ENCODE results near the gene UNKL.

The UNKL gene

GRCh38 chr16:1432388-1433262 is 18.1 kb upstream of the UNKL start:
- in situ Hi-C loops (cut with MboI; ENCODE audit: low sequenced_read_pairs): no loop called here

DNA sequence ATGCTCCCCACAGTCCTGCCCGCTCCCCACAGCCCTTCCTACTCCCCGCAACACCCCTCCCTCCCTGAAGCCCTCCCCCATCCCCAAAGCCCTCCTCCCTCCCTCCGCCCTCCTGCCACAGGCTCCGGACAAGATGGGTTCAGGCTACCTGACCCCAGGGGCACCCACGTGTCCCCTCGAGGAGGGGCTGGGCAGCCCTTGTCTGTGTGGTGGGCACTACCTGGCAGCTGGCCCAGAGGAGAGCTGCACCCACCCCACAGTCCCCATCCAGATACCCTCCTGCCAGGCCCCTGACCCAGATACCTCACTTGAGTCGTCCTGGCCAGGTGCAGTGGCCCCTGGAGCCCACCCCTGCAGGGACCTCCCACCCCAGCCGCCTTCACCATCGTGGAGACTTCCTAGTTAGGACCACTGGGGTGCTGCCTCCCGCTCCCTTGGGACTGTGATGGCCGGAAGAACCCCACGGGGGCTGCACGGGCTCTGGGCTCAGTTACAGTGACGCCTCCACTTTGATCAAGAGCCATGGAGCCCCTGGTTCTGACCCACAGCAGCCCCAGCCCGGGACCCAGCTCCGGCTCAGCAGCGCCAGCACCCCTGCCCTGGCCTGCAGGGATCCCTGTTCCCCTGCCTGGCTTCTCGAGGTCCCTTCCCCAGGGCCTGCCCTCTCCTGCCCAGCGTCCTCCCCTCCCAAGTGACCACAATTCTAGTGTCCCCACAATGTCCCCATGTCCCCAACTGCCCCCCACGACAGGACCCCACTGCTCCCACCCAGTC is 17.2 kb upstream of the UNKL start:
- in situ Hi-C loops (cut with MboI; ENCODE audit: low sequenced_read_pairs): no loop called here

DNA sequence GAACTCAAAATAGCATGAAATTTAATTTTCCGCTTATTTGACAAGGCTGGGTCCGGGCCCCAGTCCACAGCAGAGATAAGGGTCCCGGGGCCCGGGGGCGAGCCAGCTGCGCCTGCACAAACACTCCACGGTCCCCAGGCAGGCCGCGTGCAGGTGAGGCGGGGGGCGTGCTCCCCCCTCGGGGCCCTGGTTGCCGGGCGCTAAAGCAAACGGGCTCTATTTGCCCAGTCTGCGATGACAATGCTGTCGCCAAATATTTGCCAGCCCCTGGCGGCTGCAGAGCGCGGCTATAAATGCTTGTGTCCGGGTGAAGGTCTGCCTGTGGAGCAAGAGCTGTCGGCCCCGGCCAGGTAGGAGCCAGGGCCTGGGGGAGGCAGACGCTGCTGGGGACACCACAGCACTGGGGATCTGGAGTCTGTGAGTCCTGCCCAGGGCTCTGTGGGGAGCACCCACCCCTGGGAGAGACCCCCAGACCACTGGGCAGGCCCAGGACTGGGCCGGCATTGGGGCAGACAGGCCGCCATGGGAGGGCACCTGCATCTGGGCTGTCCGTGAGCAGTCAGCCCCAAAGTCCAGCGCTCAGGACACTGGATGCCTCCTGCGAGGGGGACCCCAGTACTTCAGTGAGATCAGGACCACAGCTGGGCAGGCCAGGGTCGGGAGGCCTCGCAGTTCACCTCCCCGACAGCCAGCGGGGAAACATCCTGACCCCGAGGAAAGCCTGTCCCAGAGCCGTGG is 16.4 kb upstream of the UNKL start, which contains the start of gene PERCC1:
Gene PERCC1 (plus strand): TSS at position 320 of the 738 bp plus-strand sequence. CDS start 1,516 bp downstream, outside the sequence.
- in situ Hi-C loops (cut with MboI; ENCODE audit: low sequenced_read_pairs): no loop called here

GRCh38 chr16:1430214-1430758 is 15.8 kb upstream of the UNKL start:
- in situ Hi-C loops (cut with MboI; ENCODE audit: low sequenced_read_pairs): no loop called here

DNA sequence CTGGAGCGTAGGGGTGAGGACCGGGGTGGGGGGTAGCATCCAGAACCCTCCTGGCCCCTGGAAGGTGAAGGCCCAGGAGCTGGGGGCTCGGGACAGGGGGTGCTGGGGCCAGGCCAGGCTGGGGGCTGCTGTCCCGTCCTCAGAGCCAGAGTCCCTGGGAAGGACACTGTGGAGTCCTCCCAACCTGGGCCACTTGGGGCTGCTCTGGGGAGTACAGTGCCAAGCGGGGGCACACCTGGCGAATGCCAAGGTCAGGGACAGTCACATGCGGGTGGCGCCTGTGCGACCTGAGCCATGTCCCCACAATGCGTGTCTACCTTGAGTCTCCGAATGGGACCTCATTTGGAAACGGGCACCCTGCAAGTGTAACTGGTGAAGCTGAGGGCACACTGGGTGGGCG is 15.1 kb upstream of the UNKL start:
- in situ Hi-C loops (cut with MboI; ENCODE audit: low sequenced_read_pairs): no loop called here

DNA sequence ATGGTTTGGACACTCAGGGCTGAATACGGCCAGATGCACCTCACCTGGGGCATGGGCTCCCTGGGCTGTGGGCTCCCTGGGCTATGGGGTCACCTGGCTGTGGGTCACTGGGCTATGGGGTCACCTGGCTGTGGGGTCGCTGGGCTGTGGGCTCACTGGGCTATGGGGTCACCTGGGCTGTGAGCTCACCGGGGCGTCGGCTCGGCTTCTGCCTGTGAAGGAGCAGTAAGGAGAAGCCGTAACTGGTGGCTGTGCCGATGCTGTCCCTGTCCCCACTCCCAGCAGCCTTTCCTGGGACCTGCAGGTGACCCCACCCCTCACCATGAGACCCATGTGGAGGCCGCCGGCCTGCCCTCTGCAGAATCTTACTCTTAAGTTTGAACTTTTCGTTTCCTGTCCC is 14.5 kb upstream of the UNKL start:
- in situ Hi-C loops (cut with MboI; ENCODE audit: low sequenced_read_pairs): no loop called here

DNA sequence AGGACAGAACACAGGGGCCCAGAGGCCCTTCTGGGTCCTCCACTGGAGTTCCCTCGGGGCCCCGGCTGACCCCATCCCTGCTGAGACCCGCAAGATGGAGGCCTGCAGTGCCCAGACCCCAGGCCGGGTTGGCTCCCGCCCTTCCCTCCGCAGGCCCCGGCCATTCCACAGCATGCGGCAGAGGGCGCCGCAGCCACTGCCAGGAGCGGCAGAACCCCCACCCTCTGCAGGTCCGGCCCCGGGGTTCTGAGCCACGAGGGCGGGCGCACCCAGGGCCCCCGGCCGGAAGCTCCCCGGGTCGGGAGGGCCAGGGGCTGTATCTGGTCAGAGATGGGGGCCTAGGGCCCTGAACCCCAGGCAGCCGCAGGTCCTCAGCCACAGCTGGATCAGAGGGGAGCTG is 14.0 kb upstream of the UNKL start:
- in situ Hi-C loops (cut with MboI; ENCODE audit: low sequenced_read_pairs): no loop called here

DNA sequence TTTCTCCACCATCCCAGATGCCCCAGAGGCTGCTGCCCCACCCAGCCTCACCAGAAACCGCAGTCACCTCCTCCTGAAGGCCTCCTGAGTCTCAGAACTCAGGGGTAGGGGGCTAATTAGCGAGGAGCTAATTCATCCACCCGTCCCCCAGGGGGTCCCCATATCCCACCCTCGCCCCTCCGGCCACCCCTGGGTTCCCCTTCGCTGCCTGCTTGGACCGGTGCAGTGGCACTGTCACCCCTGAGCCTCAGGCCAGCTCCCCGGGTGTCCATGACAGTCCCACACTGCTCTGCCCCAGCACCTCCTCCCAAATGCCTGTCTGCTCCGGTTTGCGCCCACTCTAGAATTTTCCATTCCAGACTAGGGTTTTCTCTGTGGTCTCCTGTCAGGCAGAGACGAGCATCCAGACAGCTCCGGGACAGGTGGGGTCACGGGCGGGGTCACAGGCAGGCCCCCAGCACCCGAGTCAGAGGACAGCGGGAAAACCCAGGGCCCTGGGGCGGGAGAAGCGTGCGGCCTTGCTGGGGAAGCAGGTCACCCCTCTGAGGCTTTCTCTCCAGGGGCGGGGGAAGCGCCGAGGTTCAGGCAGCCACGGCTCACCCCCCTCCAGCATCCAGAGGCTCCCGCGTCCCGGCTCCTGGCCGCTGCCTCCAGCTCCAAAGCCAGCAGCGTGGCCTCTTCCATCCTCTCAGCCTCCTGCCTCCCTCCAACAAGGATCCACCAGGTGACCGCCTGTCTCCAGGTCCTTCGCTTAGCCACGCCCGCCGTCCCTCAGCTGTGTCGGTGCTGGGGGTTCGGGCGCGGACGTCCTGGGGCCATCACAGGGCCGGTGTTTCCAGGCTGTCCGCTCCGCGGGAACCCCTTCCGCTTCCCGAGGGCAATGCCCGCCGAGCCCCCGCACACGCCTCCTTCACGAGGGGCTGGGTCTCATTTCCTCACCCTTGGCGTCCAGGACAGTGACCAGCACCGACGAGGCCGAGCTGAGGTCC is 13.3 kb upstream of the UNKL start:
- in situ Hi-C loops (cut with MboI; ENCODE audit: low sequenced_read_pairs): no loop called here

DNA sequence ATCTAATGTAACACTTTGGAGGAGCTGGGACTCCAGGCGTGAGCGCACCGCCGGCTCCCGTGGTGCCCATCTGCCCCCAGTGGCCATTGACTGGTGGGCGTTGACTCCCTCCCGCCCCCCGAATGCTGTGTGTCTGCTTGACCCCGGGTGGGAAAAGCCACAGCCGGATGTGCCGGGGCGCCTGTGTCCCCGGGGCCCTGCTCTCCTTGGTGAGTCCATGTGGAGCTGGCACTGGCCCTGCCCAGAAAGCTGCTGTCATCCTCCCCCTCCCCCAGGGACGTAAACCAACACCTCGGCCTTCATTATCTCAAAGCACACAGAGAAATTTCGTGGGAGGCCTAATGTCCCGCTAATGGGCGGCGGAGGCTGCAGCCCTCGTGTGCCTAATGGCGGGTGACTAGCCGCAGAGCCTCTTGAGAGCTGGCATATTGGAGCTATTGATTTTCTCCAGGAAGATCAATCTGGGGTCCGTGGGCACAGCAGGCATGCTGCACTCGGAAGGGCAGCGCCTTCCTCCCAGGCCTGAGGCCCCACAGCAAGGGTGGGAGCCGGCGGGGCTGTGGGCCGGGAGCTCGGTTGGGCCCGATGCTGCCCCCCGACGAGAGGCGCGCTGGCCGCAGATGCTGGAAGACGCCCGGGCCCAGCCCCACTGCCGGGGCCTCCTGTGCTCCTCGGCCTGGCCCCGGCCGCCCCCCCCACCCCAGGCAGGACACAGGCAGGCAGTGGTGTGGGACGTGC is 12.4 kb upstream of the UNKL start:
- in situ Hi-C loops (cut with MboI; ENCODE audit: low sequenced_read_pairs): no loop called here

DNA sequence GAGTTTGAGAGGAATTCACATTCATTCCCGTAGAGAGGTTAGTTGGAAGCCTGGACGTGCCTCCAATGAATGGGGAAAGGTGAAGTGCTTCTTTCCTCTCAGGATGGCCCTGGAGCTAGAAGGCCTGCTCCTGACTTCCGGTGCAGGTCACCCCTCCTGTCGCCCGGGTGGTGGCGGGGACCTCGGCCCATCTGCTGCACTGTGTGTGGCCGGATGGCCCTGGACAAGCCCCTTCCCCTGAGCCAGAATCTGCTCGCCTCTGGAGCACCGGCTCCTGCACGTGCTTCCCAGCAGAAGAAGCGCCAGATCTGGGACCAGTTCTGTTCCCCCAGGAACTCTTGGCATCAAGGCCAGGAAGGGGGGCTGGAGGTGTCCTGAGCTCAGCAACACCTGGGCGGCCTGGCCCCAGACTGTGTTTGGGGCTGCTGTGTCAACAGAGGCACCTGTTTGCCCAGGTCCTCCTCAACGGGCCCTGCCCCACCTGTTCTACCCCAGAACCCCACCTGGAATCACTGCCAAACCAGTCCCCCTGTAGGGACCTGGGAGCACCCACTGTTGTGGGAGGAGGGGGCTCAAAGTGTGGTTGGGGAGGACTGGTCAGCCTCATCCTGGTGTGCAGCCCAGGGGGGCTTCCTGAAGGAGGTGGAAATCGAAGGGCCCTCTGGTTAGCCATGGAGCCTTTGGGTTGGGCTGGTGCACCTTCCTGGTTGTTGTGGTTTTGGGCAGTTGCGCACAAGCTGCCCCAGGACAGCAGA is 11.3 kb upstream of the UNKL start:
- in situ Hi-C loops (cut with MboI; ENCODE audit: low sequenced_read_pairs): no loop called here

DNA sequence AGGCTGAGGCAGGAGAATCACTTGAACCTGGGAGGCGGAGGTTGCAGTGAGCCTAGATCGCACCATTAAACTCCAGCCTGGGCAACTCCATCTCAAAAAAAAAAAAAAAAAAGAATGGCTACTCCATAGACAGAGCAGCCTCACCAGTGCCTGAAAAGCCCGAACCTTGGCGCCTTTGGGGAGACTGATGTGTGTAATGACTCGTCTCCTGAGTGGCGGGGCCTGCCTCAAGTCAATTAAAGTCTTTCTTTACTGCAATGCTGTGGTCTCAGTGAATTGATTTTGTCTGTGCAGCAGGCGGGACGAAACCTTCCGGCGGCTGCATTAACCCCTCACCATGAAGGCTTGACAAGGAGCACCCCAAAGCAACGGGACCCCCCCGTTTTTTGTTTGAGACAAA is 9.5 kb upstream of the UNKL start:
- in situ Hi-C loops (cut with MboI; ENCODE audit: low sequenced_read_pairs): no loop called here

DNA sequence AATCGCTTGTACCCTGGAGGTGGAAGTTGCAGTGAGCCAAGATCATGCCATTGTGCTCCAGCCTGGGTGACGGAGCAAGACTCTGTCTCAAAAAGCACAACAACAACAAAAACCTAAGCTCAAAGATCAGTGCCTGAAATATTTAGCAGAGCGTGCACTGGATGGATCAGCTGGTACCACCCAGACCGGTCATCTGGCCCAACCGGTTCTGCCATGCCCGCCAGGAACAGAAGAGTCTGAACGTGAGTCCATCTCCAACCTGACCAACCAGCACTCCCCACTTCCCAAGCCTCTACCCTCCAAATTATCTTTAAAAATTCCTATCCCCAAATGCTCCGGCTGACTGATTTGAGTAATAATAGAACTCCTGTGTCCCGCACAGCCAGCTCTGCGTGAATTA is 7.6 kb upstream of the UNKL start:
- in situ Hi-C loops (cut with MboI; ENCODE audit: low sequenced_read_pairs): no loop called here

- in situ Hi-C loops (cut with MboI; ENCODE audit: low sequenced_read_pairs): no loop called here
Measured at GRCh38 chr16:1420111-1420539, 5.6 kb upstream of the UNKL start.

GRCh38 chr16:1416521-1416941 is 2.0 kb upstream of the UNKL start:
- in situ Hi-C loops (cut with MboI; ENCODE audit: low sequenced_read_pairs): no loop called here

- in situ Hi-C loops (cut with MboI; ENCODE audit: low sequenced_read_pairs): no loop called here
Measured at GRCh38 chr16:1413684-1414531, 596 bp downstream of the UNKL start.

GRCh38 chr16:1412847-1413246 is 1.7 kb downstream of the UNKL start:
- in situ Hi-C loops (cut with MboI; ENCODE audit: low sequenced_read_pairs): no loop called here

DNA sequence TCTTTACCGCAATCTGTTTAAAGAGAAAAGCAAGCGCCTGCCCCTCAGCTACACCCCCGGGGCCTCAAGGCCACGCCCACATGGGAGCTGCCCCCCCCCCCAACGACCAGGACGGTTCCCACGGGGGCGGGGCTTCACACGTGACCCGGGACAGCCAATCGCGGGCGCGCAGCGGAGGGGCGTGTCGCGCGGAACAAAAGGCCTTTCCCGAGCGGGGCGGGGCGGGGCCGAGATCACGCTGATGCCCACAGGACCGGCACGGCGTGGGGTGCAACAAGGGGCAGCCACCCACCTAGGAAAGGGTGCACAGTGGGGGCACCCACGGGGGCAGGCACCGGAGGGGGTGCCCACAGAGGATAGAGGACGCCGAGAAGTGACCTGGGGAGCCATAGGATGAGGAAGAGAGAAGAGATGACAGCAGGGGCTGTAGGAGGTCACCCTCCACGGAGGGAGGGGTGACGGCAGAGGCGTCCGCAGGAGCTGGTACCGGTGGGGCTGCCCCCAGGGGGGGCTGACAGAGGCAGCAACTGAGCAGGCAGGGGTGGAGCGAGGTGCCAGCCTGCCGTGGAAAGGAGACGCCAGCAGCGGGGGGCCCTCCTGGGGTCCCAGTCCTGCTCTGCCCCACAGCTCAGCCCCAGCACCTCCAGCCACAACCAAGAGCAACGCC is 6.2 kb downstream of the UNKL start:
- in situ Hi-C loops (cut with MboI; ENCODE audit: low sequenced_read_pairs): no loop called here
